ENCODE data around the gene IL10.
"Not testable (repeated sequence)": the region's sequence is repeated elsewhere in the genome, so short reads cannot be mapped to it uniquely, and the experiment has no call there.

The IL10 gene

GRCh38 chr1:206783506-206783905 is 11.2 kb upstream of the IL10 start:
- H3K9me3 ChIP-seq (ENCODE audit: control insufficient read depth in 5 of 5, low read length in 5 of 5), result no peaks in the 10 kb centered on the region
- H3K36me3 ChIP-seq (ENCODE audit: control insufficient read depth in 5 of 5, insufficient read depth in 5 of 5, low read length in 5 of 5), result no peaks in the 10 kb centered on the region
- no peak overlapping the region for H3K9ac ChIP-seq (ENCODE audit: low read length in 5 of 5)
- no peaks in the 10 kb centered on the region for H3K27me3 ChIP-seq (ENCODE audit: control insufficient read depth in 5 of 5, insufficient read depth in 4 of 5, low read length in 5 of 5)
- no peak overlapping the region for H3K27ac ChIP-seq (ENCODE audit: low read depth, low read length)
- H3K4me3 ChIP-seq (ENCODE audit: low read depth in 1 of 5, low read length in 5 of 5), result no peak overlapping the region
- H3K4me1 ChIP-seq (ENCODE audit: control insufficient read depth in 5 of 5, insufficient read depth in 5 of 5, low read length in 5 of 5), result peaks cover 0 to 26% (median 25%) of the 10 kb centered on the region in 5 donors

- Histone ChIP-seq H3K4me1 (ENCODE audit: control insufficient read depth in 5 of 5, insufficient read depth in 5 of 5, low read length in 5 of 5) (peaks cover 0 to 37% (median 34%) of the 10 kb centered on the region in 5 donors), H3K36me3 (ENCODE audit: control insufficient read depth in 5 of 5, insufficient read depth in 5 of 5, low read length in 5 of 5) (no peaks in the 10 kb centered on the region), H3K9me3 (ENCODE audit: control insufficient read depth in 5 of 5, low read length in 5 of 5) (no peaks in the 10 kb centered on the region), H3K9ac (ENCODE audit: low read length in 5 of 5) (no peak overlapping the region), H3K4me3 (ENCODE audit: low read depth in 1 of 5, low read length in 5 of 5) (no peak overlapping the region), H3K27ac (ENCODE audit: low read depth, low read length) (no peak overlapping the region), H3K27me3 (ENCODE audit: control insufficient read depth in 5 of 5, insufficient read depth in 4 of 5, low read length in 5 of 5) (no peaks in the 10 kb centered on the region)
Observed at GRCh38 chr1:206782448-206782847, 10.2 kb upstream of the IL10 start.

GRCh38 chr1:206779638-206780037 is 7.3 kb upstream of the IL10 start:
- Histone ChIP-seq H3K4me1 (ENCODE audit: control insufficient read depth in 5 of 5, insufficient read depth in 5 of 5, low read length in 5 of 5) (peaks cover 0 to 30% (median 24%) of the 10 kb centered on the region in 5 donors), H3K9me3 (ENCODE audit: control insufficient read depth in 5 of 5, low read length in 5 of 5) (no peaks in the 10 kb centered on the region), H3K36me3 (ENCODE audit: control insufficient read depth in 5 of 5, insufficient read depth in 5 of 5, low read length in 5 of 5) (no peaks in the 10 kb centered on the region), H3K9ac (ENCODE audit: low read length in 5 of 5) (no peak overlapping the region), H3K27me3 (ENCODE audit: control insufficient read depth in 5 of 5, insufficient read depth in 4 of 5, low read length in 5 of 5) (no peaks in the 10 kb centered on the region), H3K27ac (ENCODE audit: low read depth, low read length) (no peak overlapping the region), H3K4me3 (ENCODE audit: low read depth in 1 of 5, low read length in 5 of 5) (peak overlapping the region in 1 of 5 donors; percentile 9)

- not testable (repeated sequence) for H3K27ac ChIP-seq (ENCODE audit: low read depth, low read length); H3K9ac ChIP-seq (ENCODE audit: low read length in 5 of 5); H3K36me3 ChIP-seq (ENCODE audit: control insufficient read depth in 5 of 5, insufficient read depth in 5 of 5, low read length in 5 of 5); H3K27me3 ChIP-seq (ENCODE audit: control insufficient read depth in 5 of 5, insufficient read depth in 4 of 5, low read length in 5 of 5); H3K9me3 ChIP-seq (ENCODE audit: control insufficient read depth in 5 of 5, low read length in 5 of 5)
- Histone ChIP-seq H3K4me1 (ENCODE audit: control insufficient read depth in 5 of 5, insufficient read depth in 5 of 5, low read length in 5 of 5) (peaks cover 0 to 37% (median 25%) of the 10 kb centered on the region in 5 donors), H3K4me3 (ENCODE audit: low read depth in 1 of 5, low read length in 5 of 5) (peak overlapping the region in 2 of 5 donors; percentile 9 to 35)
Observed at GRCh38 chr1:206778911-206779310, 6.6 kb upstream of the IL10 start.

DNA sequence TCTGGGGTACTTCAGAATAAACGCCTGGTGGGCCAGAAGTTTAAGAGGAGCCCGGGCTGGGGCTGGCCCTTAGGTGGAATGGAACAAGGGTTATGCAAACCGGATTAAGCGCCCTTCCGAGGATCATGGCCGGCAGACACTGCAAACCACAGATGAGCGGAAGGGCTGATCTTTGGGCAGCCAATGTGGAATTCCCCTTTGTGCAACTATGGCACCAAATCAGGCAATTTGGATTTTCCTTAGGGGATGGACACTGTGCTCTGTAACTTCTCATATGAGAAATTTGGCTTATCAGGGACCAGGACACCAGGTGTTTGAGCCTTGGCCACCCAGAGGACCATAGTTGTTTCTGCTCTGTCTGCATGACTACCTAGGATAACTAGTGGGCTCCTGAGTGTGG is 5.7 kb upstream of the IL10 start:
- Histone ChIP-seq H3K27ac (ENCODE audit: low read depth, low read length) (no peak overlapping the region), H3K4me1 (ENCODE audit: control insufficient read depth in 5 of 5, insufficient read depth in 5 of 5, low read length in 5 of 5) (peaks cover 0 to 45% (median 27%) of the 10 kb centered on the region in 5 donors)

DNA sequence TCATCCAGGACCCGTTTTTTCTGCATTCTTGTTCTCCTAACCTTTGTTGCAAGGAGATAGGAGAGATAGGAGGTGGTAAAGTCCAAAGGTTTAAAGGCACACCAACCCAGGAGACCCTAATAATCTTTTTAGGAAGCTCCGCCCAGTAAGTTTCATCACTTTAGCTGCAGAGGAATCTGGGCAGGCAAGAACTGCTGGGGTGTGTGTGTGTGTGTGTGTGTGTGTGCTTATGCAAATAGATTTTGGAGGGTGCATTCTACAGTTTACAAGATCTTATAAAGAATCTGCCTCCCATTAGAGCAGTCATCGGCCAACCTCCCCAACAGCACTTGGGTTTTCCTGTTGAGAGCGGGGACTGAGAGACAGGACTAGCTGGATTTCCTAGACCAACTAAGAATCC is 3.9 kb upstream of the IL10 start:
- Histone ChIP-seq H3K9me3 (ENCODE audit: control insufficient read depth in 5 of 5, low read length in 5 of 5) (no peaks in the 10 kb centered on the region), H3K36me3 (ENCODE audit: control insufficient read depth in 5 of 5, insufficient read depth in 5 of 5, low read length in 5 of 5) (no peaks in the 10 kb centered on the region), H3K4me1 (ENCODE audit: control insufficient read depth in 5 of 5, insufficient read depth in 5 of 5, low read length in 5 of 5) (peaks cover 0 to 59% (median 27%) of the 10 kb centered on the region in 5 donors), H3K4me3 (ENCODE audit: low read depth in 1 of 5, low read length in 5 of 5) (no peak overlapping the region), H3K9ac (ENCODE audit: low read length in 5 of 5) (no peak overlapping the region), H3K27me3 (ENCODE audit: control insufficient read depth in 5 of 5, insufficient read depth in 4 of 5, low read length in 5 of 5) (peaks cover 0 to 11% (median 0%) of the 10 kb centered on the region in 5 donors), H3K27ac (ENCODE audit: low read depth, low read length) (no peak overlapping the region)

More for the DNA sequence above, 5.7 kb upstream of the IL10 start:
- no peak overlapping the region for H3K4me3 ChIP-seq (ENCODE audit: low read depth in 1 of 5, low read length in 5 of 5)
- H3K9ac ChIP-seq (ENCODE audit: low read length in 5 of 5), result no peak overlapping the region
- H3K27me3 ChIP-seq (ENCODE audit: control insufficient read depth in 5 of 5, insufficient read depth in 4 of 5, low read length in 5 of 5), result peaks cover 0 to 10% (median 0%) of the 10 kb centered on the region in 5 donors
- H3K9me3 ChIP-seq (ENCODE audit: control insufficient read depth in 5 of 5, low read length in 5 of 5), result no peaks in the 10 kb centered on the region
- no peaks in the 10 kb centered on the region for H3K36me3 ChIP-seq (ENCODE audit: control insufficient read depth in 5 of 5, insufficient read depth in 5 of 5, low read length in 5 of 5)

DNA sequence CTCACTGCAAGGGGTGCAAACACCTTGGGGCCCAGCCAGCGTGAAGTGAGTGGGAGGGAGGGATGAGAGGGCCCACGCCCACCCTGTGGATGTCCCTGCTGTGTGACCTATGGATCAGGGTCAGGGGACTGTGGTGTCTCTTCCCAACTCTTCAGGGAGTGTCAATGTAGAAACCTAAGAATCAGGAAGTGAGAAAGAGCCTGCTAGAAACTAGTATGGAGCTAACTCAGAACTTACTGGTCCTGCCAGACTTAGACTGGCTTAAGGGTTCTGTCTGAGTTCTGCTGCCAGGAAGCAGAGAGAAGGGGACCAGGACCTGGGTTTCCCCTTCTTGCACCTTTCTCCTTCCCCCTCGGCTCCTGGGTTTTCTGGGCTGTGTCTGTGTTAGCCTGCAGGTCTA is 1.8 kb upstream of the IL10 start:
- peaks cover 0 to 11% (median 0%) of the 10 kb centered on the region in 5 donors for H3K27me3 ChIP-seq (ENCODE audit: control insufficient read depth in 5 of 5, insufficient read depth in 4 of 5, low read length in 5 of 5)
- H3K27ac ChIP-seq (ENCODE audit: low read depth, low read length), result no peak overlapping the region
- H3K36me3 ChIP-seq (ENCODE audit: control insufficient read depth in 5 of 5, insufficient read depth in 5 of 5, low read length in 5 of 5), result no peaks in the 10 kb centered on the region
- no peak overlapping the region for H3K4me3 ChIP-seq (ENCODE audit: low read depth in 1 of 5, low read length in 5 of 5)
- no peak overlapping the region for H3K9ac ChIP-seq (ENCODE audit: low read length in 5 of 5)
- peaks cover 0 to 59% (median 26%) of the 10 kb centered on the region in 5 donors for H3K4me1 ChIP-seq (ENCODE audit: control insufficient read depth in 5 of 5, insufficient read depth in 5 of 5, low read length in 5 of 5)
- H3K9me3 ChIP-seq (ENCODE audit: control insufficient read depth in 5 of 5, low read length in 5 of 5), result no peaks in the 10 kb centered on the region

DNA sequence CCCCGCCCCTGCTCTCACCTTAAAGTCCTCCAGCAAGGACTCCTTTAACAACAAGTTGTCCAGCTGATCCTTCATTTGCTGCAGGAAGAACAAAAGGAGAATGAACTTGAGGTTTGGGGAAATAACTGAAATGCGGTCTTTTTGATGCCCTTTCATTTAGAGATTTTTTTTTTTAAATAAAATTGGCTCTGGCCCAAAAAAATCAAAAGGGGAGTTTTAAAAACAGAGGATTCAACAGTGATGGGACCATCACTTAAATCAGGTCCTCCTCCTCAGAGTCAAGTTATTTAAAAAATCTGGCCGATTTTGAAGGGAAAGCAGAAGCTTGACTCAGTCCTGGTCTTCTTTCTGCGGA is 979 bp downstream of the IL10 start:
- H3K4me3 ChIP-seq (ENCODE audit: low read depth in 1 of 5, low read length in 5 of 5), result no peak overlapping the region
- no peaks in the 10 kb centered on the region for H3K36me3 ChIP-seq (ENCODE audit: control insufficient read depth in 5 of 5, insufficient read depth in 5 of 5, low read length in 5 of 5)
- no peak overlapping the region for H3K27ac ChIP-seq (ENCODE audit: low read depth, low read length)
- H3K27me3 ChIP-seq (ENCODE audit: control insufficient read depth in 5 of 5, insufficient read depth in 4 of 5, low read length in 5 of 5), result peaks cover 0 to 11% (median 0%) of the 10 kb centered on the region in 5 donors
- H3K9ac ChIP-seq (ENCODE audit: low read length in 5 of 5), result no peak overlapping the region
- H3K9me3 ChIP-seq (ENCODE audit: control insufficient read depth in 5 of 5, low read length in 5 of 5), result no peaks in the 10 kb centered on the region
- peaks cover 0 to 52% (median 7%) of the 10 kb centered on the region in 5 donors for H3K4me1 ChIP-seq (ENCODE audit: control insufficient read depth in 5 of 5, insufficient read depth in 5 of 5, low read length in 5 of 5)

GRCh38 chr1:206770531-206771337 is 1.6 kb downstream of the IL10 start, which contains the start of gene IL19:
TSS of gene IL19 (plus strand) at chr1:206770773. CDS start at chr1:206836663, 65,890 bp downstream.
- peaks cover 0 to 56% (median 7%) of the 10 kb centered on the region in 5 donors for H3K4me1 ChIP-seq (ENCODE audit: control insufficient read depth in 5 of 5, insufficient read depth in 5 of 5, low read length in 5 of 5)
- peaks cover 0 to 11% (median 0%) of the 10 kb centered on the region in 5 donors for H3K27me3 ChIP-seq (ENCODE audit: control insufficient read depth in 5 of 5, insufficient read depth in 4 of 5, low read length in 5 of 5)
- H3K36me3 ChIP-seq (ENCODE audit: control insufficient read depth in 5 of 5, insufficient read depth in 5 of 5, low read length in 5 of 5), result no peaks in the 10 kb centered on the region
- H3K4me3 ChIP-seq (ENCODE audit: low read depth in 1 of 5, low read length in 5 of 5), result peak within 1 kb of the TSS; percentile 9 to 57 (median 36)
- no peak within 1 kb of the TSS for H3K27ac ChIP-seq (ENCODE audit: low read depth, low read length)
- no peaks in the 10 kb centered on the region for H3K9me3 ChIP-seq (ENCODE audit: control insufficient read depth in 5 of 5, low read length in 5 of 5)
- peak within 1 kb of the TSS in 1 of 5 donors; percentile 47 for H3K9ac ChIP-seq (ENCODE audit: low read length in 5 of 5)

- Histone ChIP-seq H3K27me3 (ENCODE audit: control insufficient read depth in 5 of 5, insufficient read depth in 4 of 5, low read length in 5 of 5) (peaks cover 0 to 8% (median 0%) of the 10 kb centered on the region in 5 donors), H3K27ac (ENCODE audit: low read depth, low read length) (no peak overlapping the region), H3K36me3 (ENCODE audit: control insufficient read depth in 5 of 5, insufficient read depth in 5 of 5, low read length in 5 of 5) (no peaks in the 10 kb centered on the region), H3K9me3 (ENCODE audit: control insufficient read depth in 5 of 5, low read length in 5 of 5) (peaks cover 0 to 2% (median 0%) of the 10 kb centered on the region in 5 donors), H3K4me1 (ENCODE audit: control insufficient read depth in 5 of 5, insufficient read depth in 5 of 5, low read length in 5 of 5) (peaks cover 0 to 53% (median 7%) of the 10 kb centered on the region in 5 donors), H3K9ac (ENCODE audit: low read length in 5 of 5) (no peak overlapping the region), H3K4me3 (ENCODE audit: low read depth in 1 of 5, low read length in 5 of 5) (peak overlapping the region in 3 of 5 donors; percentile 4 to 57 (median 24))
Observed at GRCh38 chr1:206769304-206769731, 3.0 kb downstream of the IL10 start.
